Neural progenitor cell (in vitro differentiated cells): ENCODE results near the gene SKAP2. TPM values are rescaled to one million over a fixed set of nuclear protein-coding genes. Genes with fewer than 3 reads are reported as not detected.

ENCODE experiments used
- DNase-seq: peaks from one replicate; pipeline ENCODE4 v3.0.0-alpha.2; 2016; ENCODE audit warnings: low spot score
- H2AFZ ChIP-seq: fragments of 200-600 bp; sonication (generic); replicated peaks from 2 replicates; pipeline ENCODE4 v1.6.1; 2016; ENCODE audit warnings: antibody characterized with exemption
- H3F3A ChIP-seq: fragments of 200-600 bp; sonication (generic); 2 replicates; pipeline ENCODE4 v1.6.1; 2016; ENCODE audit warnings: antibody characterized with exemption, low read depth
- H3K27ac ChIP-seq: fragments of 200-600 bp; sonication (generic); 2 replicates; pipeline ENCODE4 v1.5.1; 2016; ENCODE audit warnings: mild to moderate bottlenecking
- H3K27me3 ChIP-seq: fragments of 200-600 bp; sonication (generic); 2 replicates; pipeline ENCODE4 v1.6.1; 2016; ENCODE audit warnings: mild to moderate bottlenecking, moderate library complexity
- H3K36me3 ChIP-seq: fragments of 200-600 bp; sonication (generic); 2 replicates; pipeline ENCODE4 v1.5.1; 2016
- H3K4me1 ChIP-seq: fragments of 200-600 bp; sonication (generic); 2 replicates; pipeline ENCODE4 v1.6.1; 2016; ENCODE audit warnings: mixed run types
- H3K4me2 ChIP-seq: fragments of 200-600 bp; sonication (generic); 2 replicates; pipeline ENCODE4 v1.6.1; 2016
- H3K4me3 ChIP-seq: fragments of 200-600 bp; sonication (generic); 2 replicates; pipeline ENCODE4 v1.5.1; 2016
- H3K79me2 ChIP-seq: fragments of 200-600 bp; sonication (generic); 2 replicates; pipeline ENCODE4 v1.6.1; 2016; ENCODE audit warnings: low read depth
- H3K9ac ChIP-seq: fragments of 200-600 bp; sonication (generic); 2 replicates; pipeline ENCODE4 v1.6.1; 2016
- H3K9me3 ChIP-seq: fragments of 200-600 bp; sonication (generic); 2 replicates; pipeline ENCODE4 v1.5.1; 2016; ENCODE audit warnings: low read depth
- H4K20me1 ChIP-seq: fragments of 200-600 bp; sonication (generic); 2 replicates; pipeline ENCODE4 v1.6.1; 2016; ENCODE audit warnings: low read depth
- H3K27ac Mint-ChIP-seq: 3 replicates; pipeline ENCODE4 v1.8.0; 2021; ENCODE audit warnings: mixed read lengths
- H3K27me3 Mint-ChIP-seq: 2 replicates; pipeline ENCODE4 v1.8.0; 2022; ENCODE audit warnings: low read depth, mild to moderate bottlenecking, inconsistent platforms, moderate library complexity, mixed read lengths; ENCODE audit not compliant: insufficient read depth
- H3K36me3 Mint-ChIP-seq: 3 replicates; pipeline ENCODE4 v1.8.0; 2021; ENCODE audit warnings: mixed read lengths
- H3K4me1 Mint-ChIP-seq: 3 replicates; pipeline ENCODE4 v1.8.0; 2021; ENCODE audit warnings: mixed read lengths
- H3K4me3 Mint-ChIP-seq: 3 replicates; pipeline ENCODE4 v1.8.0; 2021; ENCODE audit warnings: mild to moderate bottlenecking, moderate library complexity, mixed read lengths
- H3K9me3 Mint-ChIP-seq: 3 replicates; pipeline ENCODE4 v1.8.0; 2020; ENCODE audit warnings: mixed read lengths
- EZH2 ChIP-seq: fragments of 200-600 bp; sonication (generic); IDR thresholded peaks from 2 replicates; pipeline ENCODE4 v1.6.1; 2017; ENCODE audit warnings: antibody characterized with exemption, mild to moderate bottlenecking, moderate library complexity
- EZH2phosphoT487 ChIP-seq: fragments of 200-600 bp; sonication (generic); IDR thresholded peaks from 2 replicates; pipeline ENCODE4 v1.6.1; 2017; ENCODE audit warnings: antibody characterized with exemption
- total RNA-seq: library from RNA; depleted of rRNA; stranded (reverse); fragments of >200 nt; gene quantifications from 2 replicates; pipeline ENCODE4 v1.2.3, GENCODE V29; 2015; ENCODE audit warnings: low replicate concordance
- TF ChIP-seq, protein P1 (sequence below): fragments of 200-600 bp; sonication (generic); IDR thresholded peaks from 2 replicates; pipeline ENCODE4 v1.5.1; 2017; ENCODE audit warnings: antibody characterized with exemption, mild to moderate bottlenecking

SKAP2 gene
- total RNA-seq, 1 donor from 2014 or later = 6.3 TPM

DNA sequence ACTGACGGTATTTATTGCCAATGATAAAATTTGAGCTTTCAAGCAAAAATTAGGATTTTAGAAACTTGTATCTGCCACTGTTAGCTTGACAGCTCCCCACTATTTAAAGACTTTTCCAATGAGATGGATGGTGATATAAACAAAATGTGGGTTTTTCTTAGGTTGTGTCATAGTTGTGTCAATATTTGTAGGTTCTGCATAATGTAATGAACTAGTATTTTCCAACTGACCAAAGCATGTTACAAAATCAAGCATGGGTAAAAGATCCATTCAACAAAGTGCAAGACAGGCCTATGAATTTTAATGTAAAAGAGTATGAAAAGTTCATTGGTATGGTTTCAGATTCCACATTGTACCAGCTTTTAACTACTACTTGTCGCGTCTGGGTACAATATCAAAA lies 165.6 kb downstream of the SKAP2 start:
- no peak overlapping the region for H3K4me3 Mint-ChIP-seq
- H3K4me3 ChIP-seq = no peak overlapping the region
- no peak overlapping the region for H3K9ac ChIP-seq
- no peak overlapping the region for H2AFZ ChIP-seq
- no peak overlapping the region for H3K4me2 ChIP-seq
- no peaks in the 10 kb centered on the region for H3K9me3 ChIP-seq
- H3K79me2 ChIP-seq = no peaks in the 10 kb centered on the region
- no peaks in the 10 kb centered on the region for H3K9me3 Mint-ChIP-seq
- no peaks in the 10 kb centered on the region for H3F3A ChIP-seq
- H3K27me3 Mint-ChIP-seq = no peaks in the 10 kb centered on the region
- no peak overlapping the region for H3K27ac ChIP-seq
- H3K36me3 ChIP-seq = no peaks in the 10 kb centered on the region
- DNase-seq = no peak
- no peaks in the 10 kb centered on the region for H3K4me1 Mint-ChIP-seq
- TF ChIP-seq EZH2 (no peak), EZH2phosphoT487 (no peak)
- TF ChIP-seq, protein P1, sequence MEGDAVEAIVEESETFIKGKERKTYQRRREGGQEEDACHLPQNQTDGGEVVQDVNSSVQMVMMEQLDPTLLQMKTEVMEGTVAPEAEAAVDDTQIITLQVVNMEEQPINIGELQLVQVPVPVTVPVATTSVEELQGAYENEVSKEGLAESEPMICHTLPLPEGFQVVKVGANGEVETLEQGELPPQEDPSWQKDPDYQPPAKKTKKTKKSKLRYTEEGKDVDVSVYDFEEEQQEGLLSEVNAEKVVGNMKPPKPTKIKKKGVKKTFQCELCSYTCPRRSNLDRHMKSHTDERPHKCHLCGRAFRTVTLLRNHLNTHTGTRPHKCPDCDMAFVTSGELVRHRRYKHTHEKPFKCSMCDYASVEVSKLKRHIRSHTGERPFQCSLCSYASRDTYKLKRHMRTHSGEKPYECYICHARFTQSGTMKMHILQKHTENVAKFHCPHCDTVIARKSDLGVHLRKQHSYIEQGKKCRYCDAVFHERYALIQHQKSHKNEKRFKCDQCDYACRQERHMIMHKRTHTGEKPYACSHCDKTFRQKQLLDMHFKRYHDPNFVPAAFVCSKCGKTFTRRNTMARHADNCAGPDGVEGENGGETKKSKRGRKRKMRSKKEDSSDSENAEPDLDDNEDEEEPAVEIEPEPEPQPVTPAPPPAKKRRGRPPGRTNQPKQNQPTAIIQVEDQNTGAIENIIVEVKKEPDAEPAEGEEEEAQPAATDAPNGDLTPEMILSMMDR = no peak
- H3K27me3 ChIP-seq = no peaks in the 10 kb centered on the region
- no peaks in the 10 kb centered on the region for H4K20me1 ChIP-seq
- no peaks in the 10 kb centered on the region for H3K36me3 Mint-ChIP-seq
- H3K4me1 ChIP-seq = no peaks in the 10 kb centered on the region
- no peak overlapping the region for H3K27ac Mint-ChIP-seq

DNA sequence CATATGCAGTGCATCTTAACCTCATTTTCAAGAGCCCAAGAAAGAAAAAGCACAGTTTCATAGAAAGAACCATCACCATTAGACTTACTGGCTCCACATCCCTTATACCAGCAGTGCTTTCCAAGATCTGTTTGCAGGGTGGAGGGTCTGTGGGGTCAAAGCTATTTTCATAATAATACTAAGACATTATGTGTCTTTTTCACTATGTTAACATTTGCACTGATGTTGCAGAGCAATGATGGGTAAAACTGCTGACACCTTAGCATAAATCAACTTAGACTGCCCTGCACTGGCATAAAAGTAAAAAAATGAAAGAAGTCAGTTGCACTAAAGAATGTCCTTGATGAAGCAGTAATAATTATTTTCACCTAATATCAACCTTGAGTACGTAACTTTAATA lies 166.2 kb downstream of the SKAP2 start:
- H3K9me3 Mint-ChIP-seq = no peaks in the 10 kb centered on the region
- Histone ChIP-seq H3K9ac (no peak overlapping the region), H3F3A (no peaks in the 10 kb centered on the region), H3K9me3 (no peaks in the 10 kb centered on the region), H3K4me2 (no peak overlapping the region), H3K79me2 (no peaks in the 10 kb centered on the region), H3K27ac (no peak overlapping the region), H3K4me1 (no peaks in the 10 kb centered on the region), H3K4me3 (no peak overlapping the region), H3K36me3 (no peaks in the 10 kb centered on the region), H4K20me1 (no peaks in the 10 kb centered on the region), H3K27me3 (no peaks in the 10 kb centered on the region), H2AFZ (no peak overlapping the region)
- H3K27me3 Mint-ChIP-seq = no peaks in the 10 kb centered on the region
- H3K4me1 Mint-ChIP-seq = no peaks in the 10 kb centered on the region
- H3K36me3 Mint-ChIP-seq = no peaks in the 10 kb centered on the region
- no peak for DNase-seq
- H3K27ac Mint-ChIP-seq = no peak overlapping the region
- no peak for TF ChIP-seq EZH2phosphoT487
- TF ChIP-seq EZH2 = no peak
- TF ChIP-seq, protein P1 = no peak
- no peak overlapping the region for H3K4me3 Mint-ChIP-seq

DNA sequence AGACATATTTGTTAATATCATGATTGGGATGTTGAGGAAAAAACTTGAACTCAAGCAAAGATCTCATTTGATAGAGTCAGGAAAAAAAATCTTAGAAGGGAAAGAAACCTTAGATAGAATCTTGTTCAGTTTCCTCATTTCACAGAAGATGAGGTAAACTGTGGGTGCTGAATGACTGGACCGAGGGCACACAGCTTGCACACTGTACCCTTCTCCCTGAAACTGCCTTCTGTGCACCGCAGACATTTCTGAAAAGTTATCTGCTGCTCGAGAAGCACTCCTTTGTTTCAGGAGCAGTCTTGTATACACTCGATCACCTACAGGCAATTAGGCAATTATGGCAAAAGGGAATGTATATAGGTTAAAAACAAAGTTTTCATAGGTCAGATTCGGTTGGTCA lies 167.4 kb downstream of the SKAP2 start:
- H3K36me3 ChIP-seq = no peaks in the 10 kb centered on the region
- no peak overlapping the region for H3K4me2 ChIP-seq
- H3K4me1 Mint-ChIP-seq = peaks cover under 1% of the 10 kb centered on the region
- no peak overlapping the region for H3K27ac Mint-ChIP-seq
- H3K36me3 Mint-ChIP-seq = no peaks in the 10 kb centered on the region
- H3K4me3 ChIP-seq = no peak overlapping the region
- no peaks in the 10 kb centered on the region for H3K9me3 Mint-ChIP-seq
- no peaks in the 10 kb centered on the region for H3F3A ChIP-seq
- TF ChIP-seq, protein P1 = no peak
- no peak for TF ChIP-seq EZH2
- no peak for TF ChIP-seq EZH2phosphoT487
- peaks cover 3% of the 10 kb centered on the region for H3K4me1 ChIP-seq
- H3K9me3 ChIP-seq = no peaks in the 10 kb centered on the region
- no peak overlapping the region for H3K9ac ChIP-seq
- H3K27me3 ChIP-seq = no peaks in the 10 kb centered on the region
- no peaks in the 10 kb centered on the region for H4K20me1 ChIP-seq
- no peak overlapping the region for H3K4me3 Mint-ChIP-seq
- no peaks in the 10 kb centered on the region for H3K79me2 ChIP-seq
- H3K27ac ChIP-seq = no peak overlapping the region
- no peaks in the 10 kb centered on the region for H3K27me3 Mint-ChIP-seq
- H2AFZ ChIP-seq = no peak overlapping the region
- DNase-seq = no peak
